Esophagus muscularis mucosa (tissue), 4 donors: ENCODE results near the gene ADAMTS14. TPM values are rescaled to one million over a fixed set of nuclear protein-coding genes. Genes with fewer than 3 reads are reported as not detected.
"Not testable (repeated sequence)": the region's sequence is repeated elsewhere in the genome, so short reads cannot be mapped to it uniquely, and the experiment has no call there.

Source experiments
- DNase-seq: peaks from one replicate; pipeline ENCODE4 v3.0.0-alpha.2; 2017; ENCODE audit errors: extremely low spot score
- H3K27ac ChIP-seq, 4 donors: fragments of 200-600 bp; sonication (generic); replicated peaks in 1 of 4; 1 replicate in 3 of 4; 2 replicates in 1 of 4; pipeline ENCODE4 v1.5.1; 2016 to 2019; ENCODE audit warnings: mild to moderate bottlenecking in 1 of 4
- H3K27me3 ChIP-seq, 4 donors: fragments of 200-600 bp; sonication (generic); one replicate each; pipeline versions ENCODE4 v1.5.1 to v1.6.0; 2016 to 2019
- H3K36me3 ChIP-seq, 4 donors: fragments of 200-600 bp; sonication (generic); one replicate each; pipeline ENCODE4 v1.5.1; 2016 to 2019
- H3K4me1 ChIP-seq, 4 donors: fragments of 200-600 bp; sonication (generic); one replicate each; pipeline ENCODE4 v1.5.1; 2016 to 2019
- H3K4me3 ChIP-seq, 4 donors: fragments of 200-600 bp; sonication (generic); 1 replicate in 2 of 4; 2 replicates in 2 of 4; pipeline ENCODE4 v1.5.1; 2016 to 2019; ENCODE audit warnings: mild to moderate bottlenecking in 4 of 4, moderate library complexity in 1 of 4
- H3K9me3 ChIP-seq, 4 donors: fragments of 200-600 bp; sonication (generic); 1 replicate in 3 of 4; 2 replicates in 1 of 4; pipeline ENCODE4 v1.5.1; 2016 to 2019
- EP300 ChIP-seq: sonication (generic); formaldehyde crosslinking; IDR thresholded peaks from one replicate; pipeline ENCODE4 v1.6.1; 2017; ENCODE audit warnings: antibody characterized with exemption
- POLR2A ChIP-seq: fragments of 450-650 bp; IDR thresholded peaks from one replicate; pipeline ENCODE4 v1.6.1; 2017; ENCODE audit warnings: antibody characterized with exemption, moderate library complexity, mild to moderate bottlenecking, low read depth
- POLR2AphosphoS5 ChIP-seq, 2 donors: sonication (generic); formaldehyde crosslinking; IDR thresholded peaks; one replicate each; pipeline ENCODE4 v1.6.1; 2017; ENCODE audit warnings: antibody characterized with exemption in 2 of 2
- WGBS: methylation state at CpG from one replicate; pipeline ENCODE4 v1.1.5; 2018; 5-methylcytosine and 5-hydroxymethylcytosine counted together
- intact Hi-C: fragments of 100-400 bp; cut with DNase I; formaldehyde crosslinking; loops from one replicate; pipeline ENCODE4 v1.15.1; 2023
- total RNA-seq, 4 donors: library from RNA; depleted of rRNA; stranded (reverse); fragments of >200 nt; gene quantifications; one replicate each; pipeline versions ENCODE4 v1.1.0 to v1.2.1, GENCODE V29; 2016
- TF ChIP-seq, protein P1 (sequence below), 3 experiments: fragments of 200-600 bp in 2 of 3; fragments of 450-650 bp in 1 of 3; sonication (generic) in 2 of 3; IDR thresholded peaks; one replicate each; pipeline ENCODE4 v1.5.1; 2017 to 2019; ENCODE audit warnings: antibody characterized with exemption in 3 of 3, mild to moderate bottlenecking in 2 of 3, moderate library complexity in 1 of 3

Gene ADAMTS14
- total RNA-seq, 4 donors from 2014 or later = 0.13 to 0.50 TPM; not detected in 2

DNA sequence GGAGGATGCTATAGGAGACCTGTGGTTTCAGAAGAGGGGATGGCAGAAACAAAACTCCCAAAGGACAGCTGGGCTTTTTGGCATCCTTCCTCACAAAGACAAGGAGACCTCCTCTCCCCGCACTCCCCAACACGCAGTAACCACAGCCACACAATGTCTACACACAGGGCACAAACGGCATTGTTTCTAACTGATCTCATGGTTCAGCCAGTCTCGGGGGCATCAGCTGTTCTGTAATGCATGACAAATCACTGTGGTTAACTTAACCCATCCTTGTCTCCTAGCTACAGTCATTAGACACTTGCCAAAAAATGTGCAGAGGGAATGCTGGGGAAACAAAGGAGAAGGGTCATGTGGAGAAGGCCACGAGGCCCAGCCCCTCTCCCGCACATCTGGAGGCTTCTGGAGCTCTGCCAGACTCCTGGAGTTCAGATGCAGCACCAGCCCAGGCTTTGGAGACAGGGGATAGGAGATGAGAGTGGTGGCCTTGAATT is 7.6 kb upstream of the ADAMTS14 start:
- Histone ChIP-seq H3K4me1 (peaks cover 0 to 15% (median 11%) of the 10 kb centered on the region in 4 donors), H3K27me3 (peaks cover 0 to 6% (median 0%) of the 10 kb centered on the region in 4 donors), H3K9me3 (no peaks in the 10 kb centered on the region), H3K36me3 (no peaks in the 10 kb centered on the region), H3K4me3 (no peak overlapping the region), H3K27ac (no peak overlapping the region)
- intact Hi-C loops = no loop called here
- DNase-seq = no peak
- WGBS = 54% methylated on average over 4 of the region's 6 CpGs
- TF ChIP-seq EP300 (no peak), POLR2AphosphoS5 (IDR thresholded peaks at IDR 0.05) (no peak), POLR2A (no peak)
- TF ChIP-seq, protein P1, sequence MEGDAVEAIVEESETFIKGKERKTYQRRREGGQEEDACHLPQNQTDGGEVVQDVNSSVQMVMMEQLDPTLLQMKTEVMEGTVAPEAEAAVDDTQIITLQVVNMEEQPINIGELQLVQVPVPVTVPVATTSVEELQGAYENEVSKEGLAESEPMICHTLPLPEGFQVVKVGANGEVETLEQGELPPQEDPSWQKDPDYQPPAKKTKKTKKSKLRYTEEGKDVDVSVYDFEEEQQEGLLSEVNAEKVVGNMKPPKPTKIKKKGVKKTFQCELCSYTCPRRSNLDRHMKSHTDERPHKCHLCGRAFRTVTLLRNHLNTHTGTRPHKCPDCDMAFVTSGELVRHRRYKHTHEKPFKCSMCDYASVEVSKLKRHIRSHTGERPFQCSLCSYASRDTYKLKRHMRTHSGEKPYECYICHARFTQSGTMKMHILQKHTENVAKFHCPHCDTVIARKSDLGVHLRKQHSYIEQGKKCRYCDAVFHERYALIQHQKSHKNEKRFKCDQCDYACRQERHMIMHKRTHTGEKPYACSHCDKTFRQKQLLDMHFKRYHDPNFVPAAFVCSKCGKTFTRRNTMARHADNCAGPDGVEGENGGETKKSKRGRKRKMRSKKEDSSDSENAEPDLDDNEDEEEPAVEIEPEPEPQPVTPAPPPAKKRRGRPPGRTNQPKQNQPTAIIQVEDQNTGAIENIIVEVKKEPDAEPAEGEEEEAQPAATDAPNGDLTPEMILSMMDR (IDR thresholded peaks at IDR 0.05) = no peak

DNA sequence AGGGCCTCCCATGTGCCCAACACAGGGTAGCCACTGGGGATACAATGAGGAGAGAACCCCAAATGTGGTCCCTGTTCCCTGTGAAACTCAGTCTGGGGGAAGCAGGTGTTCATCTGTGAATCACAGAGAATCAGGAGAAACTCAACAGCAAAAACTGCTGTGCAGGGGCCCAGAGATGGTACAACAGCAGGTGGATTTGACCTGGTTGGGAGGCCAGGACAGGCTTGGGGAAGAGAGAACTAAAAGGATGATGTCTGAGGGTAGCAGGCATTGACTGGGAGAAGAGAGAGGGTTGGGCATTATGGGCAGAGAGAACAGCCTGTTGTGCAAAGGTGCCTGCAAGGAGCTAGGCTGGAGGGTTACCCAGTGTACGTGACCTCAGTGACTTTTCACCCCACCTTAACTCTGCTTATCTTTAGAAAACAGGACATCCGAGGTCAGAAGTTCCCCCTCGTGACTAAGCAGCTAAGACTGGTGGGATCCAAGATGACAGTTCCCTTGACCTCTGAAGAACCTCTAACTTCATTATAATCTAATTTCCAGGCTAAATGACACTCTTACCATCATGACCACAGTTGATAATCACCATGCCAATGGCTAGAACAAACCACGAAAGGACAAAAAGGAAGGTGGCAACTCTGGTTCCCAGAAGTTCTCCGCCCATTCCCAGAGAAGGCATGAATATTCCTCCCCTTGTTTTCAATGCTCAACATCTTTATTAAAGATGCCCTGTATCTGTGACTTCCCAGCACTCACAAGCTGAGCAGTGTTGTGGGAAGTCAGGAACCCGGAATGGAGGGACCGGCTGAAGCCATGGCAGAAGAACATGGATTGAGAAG is 5.1 kb upstream of the ADAMTS14 start:
- no peaks in the 10 kb centered on the region for H3K9me3 ChIP-seq
- H3K27ac ChIP-seq = no peak overlapping the region
- H3K27me3 ChIP-seq = peaks cover 0 to 12% (median 0%) of the 10 kb centered on the region in 4 donors
- peaks cover 0 to 19% (median 15%) of the 10 kb centered on the region in 4 donors for H3K4me1 ChIP-seq
- H3K4me3 ChIP-seq = no peak overlapping the region
- 82% methylated on average over 7 of the region's 7 CpGs for WGBS
- intact Hi-C loops = no loop called here
- DNase-seq = no peak
- TF ChIP-seq, protein P1 (IDR thresholded peaks at IDR 0.05) = no peak
- TF ChIP-seq POLR2A (no peak), EP300 (no peak), POLR2AphosphoS5 (IDR thresholded peaks at IDR 0.05) (no peak)
- no peaks in the 10 kb centered on the region for H3K36me3 ChIP-seq

DNA sequence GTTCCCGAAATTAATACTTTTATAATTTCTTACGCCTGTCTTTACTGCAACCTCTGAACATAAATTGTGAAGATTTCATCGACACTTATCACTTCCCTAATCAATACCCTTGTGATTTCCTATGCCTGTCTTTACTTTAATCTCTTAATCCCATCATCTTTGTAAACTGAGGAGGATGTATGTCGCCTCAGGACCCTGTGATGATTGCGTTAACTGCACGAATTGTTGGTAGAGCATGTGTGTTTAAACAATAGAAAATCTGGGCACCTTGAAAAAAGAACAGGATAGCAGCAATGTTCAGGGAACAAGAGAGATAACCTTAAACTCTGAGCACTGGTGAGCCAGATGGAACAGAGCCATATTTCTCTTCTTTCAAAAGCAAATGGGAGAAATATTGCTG is 4.5 kb upstream of the ADAMTS14 start:
- H3K9me3 ChIP-seq, H3K4me3 ChIP-seq, intact Hi-C loops, DNase-seq, H3K27ac ChIP-seq, H3K36me3 ChIP-seq: not testable (repeated sequence)
- 92% methylated on average over 6 of the region's 6 CpGs for WGBS
- Histone ChIP-seq H3K4me1 (peaks cover 3 to 24% (median 21%) of the 10 kb centered on the region in 4 donors), H3K27me3 (peaks cover 0 to 17% (median 1%) of the 10 kb centered on the region in 4 donors)

DNA sequence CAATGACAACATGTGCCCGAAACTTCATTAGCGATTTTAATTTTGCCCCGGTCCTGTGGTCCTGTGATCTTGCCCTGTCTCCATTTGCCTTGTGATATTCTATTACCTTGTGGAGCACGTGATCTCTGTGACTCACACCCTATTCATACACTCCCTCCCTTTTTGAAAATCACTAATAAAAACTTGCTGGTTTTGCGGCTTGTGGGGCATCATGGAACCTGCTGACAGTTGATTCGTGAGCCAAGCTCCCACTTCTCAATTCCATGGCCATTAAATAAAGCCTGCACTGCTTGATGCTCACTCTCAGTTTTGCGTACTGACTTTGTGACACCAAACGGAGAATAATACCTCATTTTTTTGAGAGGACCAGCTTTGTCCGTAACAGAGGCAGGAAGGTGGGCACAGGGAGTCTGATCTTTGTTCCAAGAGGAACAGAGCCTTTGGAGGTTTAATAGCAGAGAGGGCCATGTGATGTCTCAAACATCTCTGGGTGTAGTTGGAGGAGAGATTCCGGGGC is 3.8 kb upstream of the ADAMTS14 start:
- H3K36me3 ChIP-seq = no peaks in the 10 kb centered on the region
- peaks cover 0 to 24% (median 3%) of the 10 kb centered on the region in 4 donors for H3K27me3 ChIP-seq
- intact Hi-C loops = no loop called here
- no peak overlapping the region for H3K27ac ChIP-seq
- peaks cover 10 to 31% (median 28%) of the 10 kb centered on the region in 4 donors for H3K4me1 ChIP-seq
- DNase-seq = no peak
- WGBS = 92% methylated on average over 10 of the region's 10 CpGs
- H3K4me3 ChIP-seq = no peak overlapping the region
- H3K9me3 ChIP-seq = no peaks in the 10 kb centered on the region
- no peak for TF ChIP-seq EP300
- no peak for TF ChIP-seq POLR2AphosphoS5 (IDR thresholded peaks at IDR 0.05)
- no peak for TF ChIP-seq POLR2A
- TF ChIP-seq, protein P1 (IDR thresholded peaks at IDR 0.05) = no peak

DNA sequence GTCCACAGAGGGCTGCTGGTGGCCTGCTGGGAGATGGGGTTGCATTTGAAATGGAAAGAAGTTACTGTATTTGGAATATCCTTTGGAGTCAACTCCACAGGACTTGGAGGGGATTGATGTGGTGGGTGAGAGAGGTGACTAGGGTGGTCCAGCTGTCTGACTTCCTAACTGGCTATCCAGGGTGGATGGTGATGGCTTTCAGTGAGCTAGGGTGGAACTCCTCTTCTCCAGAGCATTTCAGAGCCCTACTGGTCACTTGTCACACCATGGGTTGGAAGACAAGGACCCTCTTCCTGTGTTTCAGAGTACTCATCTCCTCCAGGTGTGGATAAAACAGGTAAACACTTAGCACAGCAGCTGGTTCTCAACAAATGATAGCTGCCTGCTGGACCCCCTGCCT is 3.3 kb upstream of the ADAMTS14 start:
- intact Hi-C loops = no loop called here
- TF ChIP-seq POLR2A = no peak
- no peak for TF ChIP-seq EP300
- TF ChIP-seq, protein P1 (IDR thresholded peaks at IDR 0.05) = no peak
- TF ChIP-seq POLR2AphosphoS5 (IDR thresholded peaks at IDR 0.05) = no peak
- no peak for DNase-seq
- Histone ChIP-seq H3K27ac (no peak overlapping the region), H3K4me1 (peaks cover 15 to 34% (median 32%) of the 10 kb centered on the region in 4 donors), H3K27me3 (peaks cover 0 to 28% (median 3%) of the 10 kb centered on the region in 4 donors), H3K9me3 (no peaks in the 10 kb centered on the region), H3K36me3 (no peaks in the 10 kb centered on the region), H3K4me3 (no peak overlapping the region)
